GM23338 (cell line): ENCODE results near the gene HOXC9. TPM values are rescaled to one million over a fixed set of nuclear protein-coding genes. Genes with fewer than 3 reads are reported as not detected.
A peak's percentile ranks its signal among the peaks of the same experiment; 100 is the strongest.

Experiments used
- ATAC-seq: fragments of 200-7000 bp; cut with Tn5 transposase; 3 replicates; pipeline ENCODE4 v1.9.1; 2020
- DNase-seq: peaks from one replicate; pipeline ENCODE4 v3.0.0-alpha.2; 2015; ENCODE audit warnings: low spot score
- H2AFZ ChIP-seq: fragments of 200-600 bp; sonication (generic); 2 replicates; pipeline ENCODE4 v1.8.0; 2016; ENCODE audit warnings: antibody characterized with exemption, mild to moderate bottlenecking, moderate library complexity
- H3F3A ChIP-seq: fragments of 200-600 bp; sonication (generic); replicated peaks from 2 replicates; pipeline ENCODE4 v1.8.0; 2017; ENCODE audit warnings: antibody characterized with exemption, mixed run types, low read depth
- H3K27ac ChIP-seq: fragments of 200-600 bp; sonication (generic); 2 replicates; pipeline ENCODE4 v1.6.1; 2016; ENCODE audit warnings: low read depth
- H3K27me3 ChIP-seq: fragments of 200-600 bp; sonication (generic); 2 replicates; pipeline ENCODE4 v1.8.0; 2016; ENCODE audit warnings: mild to moderate bottlenecking, mixed run types, moderate library complexity; ENCODE audit not compliant: insufficient read depth
- H3K36me3 ChIP-seq: fragments of 200-600 bp; sonication (generic); 2 replicates; pipeline ENCODE4 v1.8.0; 2016; ENCODE audit warnings: mild to moderate bottlenecking; ENCODE audit not compliant: insufficient read depth
- H3K4me1 ChIP-seq: fragments of 200-600 bp; sonication (generic); 2 replicates; pipeline ENCODE4 v1.8.0; 2016; ENCODE audit warnings: mild to moderate bottlenecking, moderate library complexity; ENCODE audit not compliant: insufficient read depth
- H3K4me2 ChIP-seq: fragments of 200-600 bp; sonication (generic); 2 replicates; pipeline ENCODE4 v1.7.1; 2017; ENCODE audit warnings: mixed run types
- H3K4me3 ChIP-seq: fragments of 200-600 bp; sonication (generic); 2 replicates; pipeline ENCODE4 v1.6.1; 2016; ENCODE audit warnings: mixed run types
- H3K79me2 ChIP-seq: fragments of 200-600 bp; sonication (generic); replicated peaks from 2 replicates; pipeline ENCODE4 v1.8.0; 2017; ENCODE audit warnings: mild to moderate bottlenecking; ENCODE audit not compliant: insufficient read depth
- H3K9me2 ChIP-seq: fragments of 200-600 bp; sonication (generic); 2 replicates; pipeline ENCODE4 v1.8.0; 2017; ENCODE audit not compliant: insufficient read depth
- H4K20me1 ChIP-seq: fragments of 200-600 bp; sonication (generic); replicated peaks from 2 replicates; pipeline ENCODE4 v1.8.0; 2017; ENCODE audit warnings: mild to moderate bottlenecking; ENCODE audit not compliant: insufficient read depth
- H3K27ac Mint-ChIP-seq: 2 replicates; pipeline ENCODE4 v1.8.0; 2020; ENCODE audit warnings: inconsistent platforms, mild to moderate bottlenecking, moderate library complexity, mixed read lengths
- H3K27me3 Mint-ChIP-seq: 3 replicates; pipeline ENCODE4 v1.8.0; 2022; ENCODE audit warnings: low read depth, mild to moderate bottlenecking, moderate library complexity, mixed read lengths, inconsistent platforms; ENCODE audit not compliant: insufficient read depth, poor library complexity
- H3K36me3 Mint-ChIP-seq: 3 replicates; pipeline ENCODE4 v1.8.0; 2021; ENCODE audit warnings: low read depth, mild to moderate bottlenecking, inconsistent platforms, moderate library complexity, mixed read lengths
- H3K4me1 Mint-ChIP-seq: 3 replicates; pipeline ENCODE4 v1.8.0; 2020; ENCODE audit warnings: mild to moderate bottlenecking, inconsistent platforms, mixed read lengths
- H3K4me3 Mint-ChIP-seq: 3 replicates; pipeline ENCODE4 v1.8.0; 2021; ENCODE audit warnings: moderate library complexity, mild to moderate bottlenecking, inconsistent platforms, mixed read lengths
- H3K9me3 Mint-ChIP-seq: 3 replicates; pipeline ENCODE4 v1.8.0; 2020; ENCODE audit warnings: moderate library complexity, mild to moderate bottlenecking, inconsistent platforms, mixed read lengths
- CTCF ChIP-seq, 2 experiments: fragments of 200-600 bp in 1 of 2; sonication (generic) in 1 of 2; conservative IDR thresholded peaks; 2 replicates each; pipeline versions ENCODE4 v1.5.1 to v1.6.1; 2016 to 2017; ENCODE audit warnings: antibody characterized with exemption in 2 of 2, low read depth in 2 of 2, mild to moderate bottlenecking in 2 of 2, moderate library complexity in 1 of 2
- EZH2 ChIP-seq: fragments of 200-600 bp; sonication (generic); IDR thresholded peaks from one replicate; pipeline ENCODE4 v1.8.0; 2017; ENCODE audit warnings: antibody characterized with exemption, mild to moderate bottlenecking, low read depth; ENCODE audit not compliant: unreplicated experiment
- EZH2phosphoT487 ChIP-seq: fragments of 200-600 bp; sonication (generic); IDR thresholded peaks from one replicate; pipeline ENCODE4 v1.8.1; 2018; ENCODE audit warnings: antibody characterized with exemption; ENCODE audit not compliant: unreplicated experiment
- STAT1 ChIP-seq: IDR thresholded peaks from one replicate; pipeline ENCODE4 v1.6.1; 2016; ENCODE audit warnings: antibody characterized with exemption; ENCODE audit not compliant: unreplicated experiment
- ZNF331 ChIP-seq: fragments of 250-450 bp; sonication (Bioruptor Pico); IDR thresholded peaks from 2 replicates; pipeline ENCODE4 v1.5.0; 2020; ENCODE audit warnings: low read depth, mild to moderate bottlenecking, moderate library complexity
- polyA plus RNA-seq: library from polyadenylated mRNA; unstranded; fragments of >200 nt; fragmentation: Nextera tagmentation; extraction: Ambion mirVana; gene quantifications from 2 replicates; pipeline ENCODE4 v1.2.1, GENCODE V29; 2016
- total RNA-seq: library from RNA; depleted of rRNA; stranded (reverse); fragments of >200 nt; shearing (Covaris generic); gene quantifications from 2 replicates; pipeline ENCODE4 v1.2.3, GENCODE V29; 2014

HOXC9 gene
- total and polyA plus RNA-seq, 2 experiments from 2014 or later, result not detected

- TF ChIP-seq ZNF331 (CRISPR knock-in tag) (no peak), CTCF (conservative IDR thresholded peaks at IDR 0.05; ENCODE audit: low read depth in 2 of 2) (no peak), STAT1 (no peak)
- peaks cover 100% of the 10 kb centered on the region for H3K27me3 ChIP-seq
- no peaks in the 10 kb centered on the region; the same call in 1 of the 2 replicates for H3K36me3 ChIP-seq
- H3K79me2 ChIP-seq, result no peaks in the 10 kb centered on the region
- H3K4me1 ChIP-seq, result peaks cover 13% of the 10 kb centered on the region
- Mint-ChIP-seq H3K4me1 (peaks cover 17% of the 10 kb centered on the region), H3K4me3 (no peak overlapping the region), H3K27ac (no peak overlapping the region), H3K27me3 (peaks cover 99% of the 10 kb centered on the region), H3K36me3 (no peaks in the 10 kb centered on the region), H3K9me3 (no peaks in the 10 kb centered on the region; the same call in 1 of the 3 replicates)
- H3K9me2 ChIP-seq, result no peaks in the 10 kb centered on the region
- H2AFZ ChIP-seq, result no peak overlapping the region
- H4K20me1 ChIP-seq, result peaks cover 50% of the 10 kb centered on the region
- ATAC-seq, result no peak
- peaks cover 31% of the 10 kb centered on the region for H3F3A ChIP-seq
- no peak overlapping the region for H3K27ac ChIP-seq
- H3K4me3 ChIP-seq, result no peak overlapping the region
- no peak overlapping the region for H3K4me2 ChIP-seq
- DNase-seq, result no peak
Observed at GRCh38 chr12:53971686-53972085, 28.3 kb upstream of the HOXC9 start.

GRCh38 chr12:53972152-53972702, 27.7 kb upstream of the HOXC9 start:
- H3K36me3 ChIP-seq, result no peaks in the 10 kb centered on the region; the same call in 1 of the 2 replicates
- peaks cover 49% of the 10 kb centered on the region for H4K20me1 ChIP-seq
- H3K9me2 ChIP-seq, result no peaks in the 10 kb centered on the region
- TF ChIP-seq EZH2phosphoT487 (no peak), EZH2 (peak; percentile 77)
- ATAC-seq, result no peak
- no peak for DNase-seq
- Mint-ChIP-seq H3K9me3 (no peaks in the 10 kb centered on the region; the same call in 1 of the 3 replicates), H3K27ac (no peak overlapping the region), H3K4me3 (no peak overlapping the region; the same call in 2 of the 3 replicates), H3K4me1 (peaks cover 17% of the 10 kb centered on the region), H3K27me3 (peaks cover 99% of the 10 kb centered on the region), H3K36me3 (no peaks in the 10 kb centered on the region)
- H3K27me3 ChIP-seq, result peaks cover 100% of the 10 kb centered on the region
- H3K4me3 ChIP-seq, result no peak overlapping the region
- peaks cover 28% of the 10 kb centered on the region for H3F3A ChIP-seq
- no peak overlapping the region for H3K4me2 ChIP-seq
- peaks cover 16% of the 10 kb centered on the region for H3K4me1 ChIP-seq
- H3K79me2 ChIP-seq, result no peaks in the 10 kb centered on the region
- H3K27ac ChIP-seq, result no peak overlapping the region
- H2AFZ ChIP-seq, result no peak overlapping the region

- Histone ChIP-seq H3K4me3 (peak within 1 kb of the TSS; percentile 47), H3K79me2 (no peaks in the 10 kb centered on the region), H3K9me2 (no peaks in the 10 kb centered on the region), H2AFZ (no peak within 1 kb of the TSS), H3F3A (peaks cover 24% of the 10 kb centered on the region), H3K27ac (no peak within 1 kb of the TSS), H3K27me3 (peaks cover 100% of the 10 kb centered on the region), H3K4me2 (peak within 1 kb of the TSS; percentile 77), H4K20me1 (peaks cover 49% of the 10 kb centered on the region), H3K36me3 (no peaks in the 10 kb centered on the region; the same call in 1 of the 2 replicates), H3K4me1 (peaks cover 17% of the 10 kb centered on the region)
- Mint-ChIP-seq H3K4me3 (peak within 1 kb of the TSS; percentile 60), H3K9me3 (no peaks in the 10 kb centered on the region; the same call in 1 of the 3 replicates), H3K27me3 (peaks cover 99% of the 10 kb centered on the region), H3K4me1 (peaks cover 17% of the 10 kb centered on the region), H3K27ac (no peak within 1 kb of the TSS), H3K36me3 (no peaks in the 10 kb centered on the region)
- DNase-seq (no peak), ATAC-seq (no peak)
- no peak for TF ChIP-seq CTCF (conservative IDR thresholded peaks at IDR 0.05; ENCODE audit: low read depth in 2 of 2)
- TF ChIP-seq EZH2, result peak; percentile 97
Observed at GRCh38 chr12:53972722-53973235, 27.2 kb upstream of the HOXC9 start, which contains the start of gene HOXC11. TSS of gene HOXC11 (plus strand) at chr12:53973126. CDS start at chr12:53973242, 116 bp downstream.
